Fibroblast of skin of left biceps (primary cell): ENCODE measurements around the gene WNT3.
"Not testable (repeated sequence)": the region's sequence is repeated elsewhere in the genome, so short reads cannot be mapped to it uniquely, and the experiment has no call there.

Experiments used
- DNase-seq, 2 experiments: peaks; one replicate each; pipeline ENCODE4 v3.0.0-alpha.2; 2013; ENCODE audit warnings: low read depth in 2 of 2

Gene WNT3

GRCh38 chr17:46785696-46786095 lies 32.8 kb downstream of the WNT3 start:
- DNase-seq: no peak

GRCh38 chr17:46783031-46783593 lies 35.4 kb downstream of the WNT3 start:
- no peak for DNase-seq

DNA sequence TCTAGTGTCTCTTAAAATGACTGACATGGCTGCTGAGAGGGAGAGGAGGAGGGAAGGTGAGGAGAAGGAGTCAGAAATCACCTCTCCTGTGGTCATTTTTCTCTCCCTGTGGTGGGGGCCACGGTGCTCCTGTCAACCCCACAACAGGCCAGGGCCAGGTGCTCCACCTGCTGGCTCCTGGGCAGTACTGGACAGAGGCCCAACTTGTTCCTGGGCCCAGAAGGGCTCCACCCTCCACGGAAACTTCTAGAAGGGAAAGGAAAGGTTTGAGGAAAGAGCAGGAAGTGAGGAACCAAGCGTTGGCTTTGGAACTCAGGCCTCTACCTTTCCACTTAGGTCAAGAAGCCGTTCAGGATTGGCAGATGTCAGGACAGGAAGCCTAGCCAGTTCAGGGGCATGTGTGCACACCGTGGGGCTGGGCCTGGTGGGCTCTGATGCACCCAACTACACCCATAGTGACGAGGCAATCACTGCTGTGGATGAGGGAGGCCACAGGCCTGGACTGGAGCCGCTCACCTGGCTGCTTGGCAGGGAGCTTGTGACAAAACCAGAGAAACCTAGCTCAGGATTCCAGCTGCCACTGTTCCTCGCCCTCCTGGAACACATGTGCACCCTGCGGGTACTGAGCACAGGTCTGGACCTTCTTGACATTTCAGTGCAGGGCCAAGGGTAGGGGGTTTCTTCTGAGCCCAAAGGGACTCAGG lies 36.1 kb downstream of the WNT3 start:
- DNase-seq: no peak

DNA sequence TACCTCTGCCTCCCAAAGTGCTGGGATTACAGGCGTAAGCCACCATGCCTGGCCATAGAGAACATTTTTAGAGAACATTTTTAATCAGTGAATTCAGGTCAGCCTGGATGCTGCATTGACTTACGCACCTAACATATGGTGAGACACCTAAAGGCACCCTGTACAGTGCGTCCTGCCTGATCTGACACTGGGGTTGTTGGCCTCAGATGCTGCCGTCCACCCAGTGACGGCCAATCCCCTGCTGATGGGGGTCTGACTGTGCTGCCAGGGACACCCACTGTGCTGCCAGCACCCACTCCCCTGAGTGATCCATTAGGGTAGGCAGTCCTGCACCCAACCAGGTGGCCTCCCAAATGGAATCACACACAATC lies 38.5 kb downstream of the WNT3 start:
- no peak for DNase-seq

DNA sequence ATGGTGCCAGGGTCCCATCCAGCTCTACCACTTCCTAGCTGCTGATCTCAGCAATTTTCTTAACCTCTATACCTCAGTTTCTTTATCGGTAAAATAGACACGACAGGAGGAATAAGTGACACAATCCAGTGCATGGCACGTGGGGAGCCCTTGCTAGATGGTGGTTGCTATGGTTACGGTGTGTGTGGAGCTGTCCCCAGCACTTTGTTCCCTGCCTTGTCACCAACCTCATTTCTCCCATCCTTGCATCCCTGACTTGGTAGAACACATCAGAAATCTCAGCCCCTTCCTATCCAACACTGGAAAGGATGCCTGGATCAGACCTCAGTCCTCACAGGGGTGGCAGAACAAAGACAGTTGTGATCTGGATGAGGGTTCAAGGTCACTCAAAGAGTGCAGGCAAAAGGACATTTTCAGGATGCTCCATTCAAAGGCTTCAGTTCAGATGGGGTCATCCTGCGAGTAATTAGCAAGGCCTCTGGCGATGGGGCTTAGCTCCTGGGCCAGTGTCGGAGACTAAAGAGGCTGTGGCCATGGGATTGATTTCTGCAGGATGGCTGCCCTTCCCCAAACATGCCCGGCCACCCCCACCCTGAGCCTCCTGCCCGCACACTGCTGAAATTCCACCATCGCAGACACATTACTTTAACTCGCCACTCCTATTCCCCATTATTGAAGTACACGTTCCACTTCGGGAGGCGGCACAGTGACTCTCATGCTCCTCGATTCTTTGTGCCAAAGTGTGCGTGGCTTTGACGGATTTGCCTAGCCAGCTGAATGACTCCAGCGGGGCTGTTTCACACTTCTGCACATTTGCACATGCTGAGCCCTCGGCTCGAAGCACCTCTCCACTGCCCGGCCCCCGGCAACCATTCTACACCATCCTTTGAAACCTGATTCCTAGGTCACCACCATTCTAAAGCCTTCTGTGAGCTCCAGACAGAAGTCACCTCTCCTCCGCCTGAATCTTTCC lies 40.3 kb downstream of the WNT3 start:
- no peak for DNase-seq

- DNase-seq: no peak
These were observed 42.0 kb downstream of the WNT3 start for GRCh38 chr17:46776298-46777005.

- no peak for DNase-seq
These were observed 44.3 kb downstream of the WNT3 start for GRCh38 chr17:46774108-46774737.

DNA sequence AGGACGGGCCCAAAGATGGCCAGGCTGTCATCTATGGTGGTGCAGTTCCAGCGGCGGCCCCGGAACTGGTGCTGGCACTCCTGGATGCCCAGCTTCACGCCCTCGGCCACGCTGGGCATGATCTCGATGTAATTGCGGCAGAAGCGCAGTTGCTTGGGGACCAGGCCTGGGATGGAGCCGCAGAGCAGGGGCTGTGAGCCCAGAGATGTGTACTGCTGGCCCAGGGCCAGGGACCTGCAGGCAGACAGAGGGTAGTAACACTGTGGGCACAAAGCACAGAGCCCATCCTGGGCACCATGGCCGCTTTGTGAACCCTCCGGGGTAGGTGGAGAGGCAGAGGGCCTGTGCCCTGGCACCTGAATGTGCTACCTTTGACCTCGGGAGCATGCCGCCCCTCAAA lies 44.8 kb downstream of the WNT3 start:
- no peak for DNase-seq

- no peak for DNase-seq
These were observed 45.3 kb downstream of the WNT3 start for GRCh38 chr17:46773221-46773605.

DNA sequence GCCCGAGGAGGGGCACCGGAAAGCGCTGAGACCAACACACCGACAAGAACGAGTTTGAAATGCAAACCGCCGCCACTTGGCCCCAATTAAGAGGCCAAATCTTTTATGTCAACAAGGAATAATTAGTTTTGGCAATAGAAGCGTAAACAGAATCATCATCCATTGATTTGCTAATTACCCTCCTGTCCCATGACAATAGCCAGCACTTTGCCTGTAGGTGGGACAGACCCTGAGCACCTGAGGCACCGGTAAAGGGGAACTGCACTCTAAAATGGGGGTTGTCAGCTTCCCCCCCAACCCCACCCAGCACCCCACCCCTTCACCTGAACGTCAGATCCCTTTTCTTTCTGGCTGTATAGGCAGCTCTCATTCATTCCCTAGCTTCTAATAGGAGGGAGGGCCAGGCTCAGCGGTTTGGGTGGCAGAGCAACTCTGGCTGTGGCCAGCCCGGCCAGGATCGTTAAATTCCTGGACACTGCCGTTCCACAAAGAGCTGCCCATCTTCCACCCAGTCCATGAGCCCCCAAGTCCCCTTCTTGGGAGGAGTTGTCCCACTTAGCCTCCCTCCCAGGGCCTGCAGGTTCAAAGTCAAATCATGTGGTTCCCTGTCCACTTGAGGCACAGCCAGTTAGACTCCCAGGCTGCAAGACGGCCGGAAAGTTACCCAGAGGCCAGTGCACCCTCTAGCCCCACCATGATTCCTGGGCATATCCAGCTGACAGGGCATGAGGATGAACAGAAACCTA lies 45.8 kb downstream of the WNT3 start:
- no peak for DNase-seq

- DNase-seq: no peak
These were observed 46.7 kb downstream of the WNT3 start for GRCh38 chr17:46771561-46772474.

DNA sequence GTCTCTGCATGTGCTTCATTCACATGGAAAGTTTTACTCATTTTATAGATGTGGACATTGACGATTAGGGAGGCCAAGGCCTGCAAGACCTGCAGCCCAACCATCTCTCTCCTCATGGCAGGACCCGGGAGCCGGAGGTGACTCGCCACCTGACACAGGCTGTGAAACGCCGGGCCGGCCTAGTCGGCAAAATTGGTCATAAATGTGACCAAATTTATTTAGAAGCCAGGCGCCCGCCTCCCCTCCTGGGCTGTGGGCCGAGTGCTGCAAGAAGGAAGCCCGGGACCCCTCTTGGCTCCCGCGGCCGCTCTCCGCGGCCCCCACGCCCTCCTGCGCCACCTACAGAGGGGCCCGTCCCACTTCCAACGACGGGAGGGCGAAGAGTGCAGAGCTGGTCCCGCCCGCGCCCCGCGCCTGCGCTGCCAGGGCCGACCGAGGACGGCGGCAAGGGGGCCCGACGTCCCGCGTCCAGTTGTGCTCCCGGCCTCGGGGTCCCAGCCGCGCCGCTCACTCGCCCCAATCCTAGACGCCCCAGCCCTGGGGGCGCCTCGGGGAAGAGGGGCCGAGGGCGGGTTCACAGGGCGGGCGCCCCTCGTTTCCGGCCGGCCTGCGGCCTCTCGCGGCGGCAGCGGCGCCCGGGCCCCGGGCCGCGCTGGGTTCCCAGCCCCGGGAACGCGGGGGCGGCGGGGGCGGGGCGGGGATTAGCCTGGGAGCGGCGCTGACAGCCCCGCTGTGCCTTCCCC lies 47.5 kb downstream of the WNT3 start:
- DNase-seq: no peak

DNA sequence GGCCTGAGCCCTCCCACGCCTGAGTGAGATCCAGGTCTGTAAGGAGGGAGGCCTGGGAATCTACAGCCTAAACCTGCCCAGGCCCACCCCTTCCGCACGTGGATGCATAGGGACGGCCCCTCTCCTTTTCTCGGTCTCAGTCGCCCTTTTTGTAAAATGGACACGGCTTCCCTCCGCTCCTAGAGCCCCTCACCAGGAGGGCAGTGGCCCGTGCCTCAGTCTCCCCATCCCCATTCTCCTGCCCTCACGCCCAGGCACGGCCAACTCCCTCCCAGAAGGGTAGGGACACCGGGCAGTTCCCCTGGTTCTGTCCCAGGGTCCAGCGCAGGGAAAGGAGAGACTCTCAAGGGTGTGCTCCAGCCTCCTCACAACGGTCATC lies 48.1 kb downstream of the WNT3 start:
- DNase-seq: no peak

GRCh38 chr17:46769531-46770438 lies 48.7 kb downstream of the WNT3 start:
- DNase-seq: no peak

- not testable (repeated sequence) for DNase-seq
These were observed 49.6 kb downstream of the WNT3 start for GRCh38 chr17:46768896-46769295.

DNA sequence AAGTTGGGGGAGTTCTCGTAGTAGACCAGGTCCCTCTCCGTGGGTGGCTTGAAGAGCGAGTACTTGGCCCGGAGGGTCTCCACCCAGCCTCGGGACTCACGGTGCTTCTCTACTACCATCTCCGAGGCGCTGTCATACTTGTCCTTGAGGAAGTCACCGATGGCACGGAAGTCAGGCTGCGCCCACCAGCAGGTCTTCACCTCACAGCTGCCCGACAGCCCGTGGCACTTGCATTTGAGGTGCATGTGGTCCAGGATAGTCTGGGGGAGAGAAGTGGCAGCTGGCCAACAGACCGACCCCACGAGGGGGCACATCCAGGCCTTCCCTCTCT lies 50.0 kb downstream of the WNT3 start:
- DNase-seq: no peak

- no peak for DNase-seq
These were observed 51.7 kb downstream of the WNT3 start for GRCh38 chr17:46766493-46767491.
